HUES64 (cell line): Measurements from ENCODE around the gene BRD1.
A peak's percentile ranks its signal among the peaks of the same experiment; 100 is the strongest.

Experiments used
- H3K27ac ChIP-seq: 2 replicates; pipeline ENCODE4 v1.7.0; 2013; ENCODE audit warnings: low read depth, low read length, inconsistent platforms
- H3K27me3 ChIP-seq: 2 replicates; pipeline ENCODE4 v1.6.1; 2013; ENCODE audit warnings: mild to moderate bottlenecking, low read length; ENCODE audit not compliant: insufficient read depth
- H3K36me3 ChIP-seq: 2 replicates; pipeline ENCODE4 v1.6.1; 2013; ENCODE audit warnings: mild to moderate bottlenecking, low read length; ENCODE audit not compliant: insufficient read depth
- H3K4me1 ChIP-seq: 2 replicates; pipeline ENCODE4 v1.6.1; 2013; ENCODE audit warnings: mild to moderate bottlenecking, low read length, moderate library complexity; ENCODE audit not compliant: insufficient read depth
- H3K4me3 ChIP-seq: 2 replicates; pipeline ENCODE4 v1.5.1; 2013; ENCODE audit warnings: mild to moderate bottlenecking, low read length, moderate library complexity
- H3K9ac ChIP-seq: 2 replicates; pipeline ENCODE4 v1.6.1; 2013; ENCODE audit warnings: mild to moderate bottlenecking, low read depth, low read length
- H3K9me3 ChIP-seq: 2 replicates; pipeline ENCODE4 v1.6.1; 2013; ENCODE audit warnings: low read depth, low read length; ENCODE audit not compliant: insufficient read depth
- WGBS: fragments of 150-250, 120-280 bp; methylation state at CpG from one replicate; pipeline ENCODE4 v1.1.7; 2013; ENCODE audit warnings: missing lambda C conversion rate; 5-methylcytosine and 5-hydroxymethylcytosine counted together

The BRD1 gene

GRCh38 chr22:49838771-49839717, 11.4 kb upstream of the BRD1 start:
- Histone ChIP-seq H3K27ac (no peak overlapping the region), H3K27me3 (peaks cover 6% of the 10 kb centered on the region), H3K4me1 (no peaks in the 10 kb centered on the region; the same call in 1 of the 2 replicates), H3K9ac (no peak overlapping the region), H3K9me3 (no peaks in the 10 kb centered on the region), H3K36me3 (no peaks in the 10 kb centered on the region), H3K4me3 (peak overlapping the region; percentile 5; the same call in 1 of the 2 replicates)
- 65% methylated on average over 28 of the region's 29 CpGs for WGBS

DNA sequence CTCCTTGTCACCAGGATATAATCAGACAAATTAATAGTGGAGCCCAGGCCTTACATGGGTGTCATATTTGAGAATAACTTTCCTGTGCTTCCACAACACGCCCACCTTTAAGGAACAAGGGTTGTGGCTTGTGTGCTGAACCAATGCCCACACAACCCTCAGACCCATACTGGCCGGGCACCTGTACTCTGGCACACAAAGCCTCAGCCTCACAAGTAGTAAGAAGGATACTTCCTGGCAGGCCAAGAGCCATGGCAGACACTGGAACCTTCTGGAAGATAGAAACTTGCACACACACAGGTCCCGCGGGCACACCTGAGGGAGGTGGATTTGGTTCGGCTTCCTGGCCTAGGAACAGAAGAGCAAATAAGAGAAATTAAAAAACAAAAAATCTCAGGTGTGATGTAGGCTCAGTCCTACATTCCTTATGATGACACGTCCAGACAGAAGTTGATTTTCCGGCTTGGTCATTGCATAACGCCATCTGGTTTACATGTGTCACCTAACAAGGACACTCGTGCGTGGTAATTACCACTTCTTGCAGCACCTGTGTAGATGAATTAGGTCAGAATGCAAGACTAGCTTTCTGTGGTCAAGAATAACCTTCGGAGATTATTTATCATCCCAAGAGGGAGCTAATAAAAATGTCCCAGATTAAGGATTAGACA, 5.8 kb upstream of the BRD1 start:
- H3K9me3 ChIP-seq, result peaks cover 16% of the 10 kb centered on the region; the same call in 1 of the 2 replicates
- H3K36me3 ChIP-seq, result no peaks in the 10 kb centered on the region
- 92% methylated on average over 11 of the region's 11 CpGs for WGBS
- H3K27me3 ChIP-seq, result 0 out of 2 replicates have a peak, but pooled peaks cover 2% of the 10 kb centered on the region
- H3K4me3 ChIP-seq, result no peak overlapping the region
- H3K27ac ChIP-seq, result no peak overlapping the region
- H3K4me1 ChIP-seq, result no peaks in the 10 kb centered on the region
- no peak overlapping the region for H3K9ac ChIP-seq

DNA sequence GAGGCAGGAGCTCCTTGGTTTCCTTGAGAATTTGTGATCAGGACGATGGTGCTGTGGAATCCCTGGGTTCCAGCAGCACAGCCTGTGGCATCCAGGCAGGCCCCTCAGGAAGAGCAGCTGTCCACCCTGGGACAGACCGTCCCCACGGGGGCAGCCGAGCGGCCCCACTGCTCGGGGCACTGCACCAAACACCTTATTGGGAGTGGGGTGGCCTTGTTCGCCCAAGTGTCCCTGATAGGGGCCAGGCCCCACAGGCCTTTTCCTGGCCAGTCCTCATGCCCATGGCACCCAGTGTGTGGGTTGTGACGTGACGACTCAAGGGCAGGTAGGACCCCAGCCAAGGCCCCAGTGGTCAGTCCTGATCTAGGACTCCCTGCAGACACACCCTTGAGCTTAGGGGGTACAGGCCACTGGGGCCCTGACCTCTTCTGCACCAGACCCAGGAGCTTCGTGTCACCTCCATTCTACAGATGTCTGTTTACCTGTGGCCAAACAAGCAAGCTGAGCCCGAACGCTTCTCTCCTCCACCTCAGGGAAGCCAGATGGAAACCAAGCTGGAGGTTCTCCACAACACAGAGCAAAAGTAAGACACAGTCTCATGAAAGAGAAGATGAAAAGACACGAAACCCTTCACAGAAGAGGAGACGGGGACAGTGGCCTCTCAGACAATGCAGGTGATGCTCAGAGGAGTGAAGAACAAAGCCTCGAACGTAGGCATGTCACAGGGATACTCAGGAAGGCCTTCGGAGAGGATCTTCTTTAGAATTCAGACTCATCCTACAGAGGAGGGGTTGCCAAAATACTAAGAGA, 1.6 kb upstream of the BRD1 start:
- H3K27ac ChIP-seq, result no peak overlapping the region
- 0 out of 2 replicates have a peak, but pooled peaks cover 2% of the 10 kb centered on the region for H3K27me3 ChIP-seq
- no peak overlapping the region for H3K4me3 ChIP-seq

DNA sequence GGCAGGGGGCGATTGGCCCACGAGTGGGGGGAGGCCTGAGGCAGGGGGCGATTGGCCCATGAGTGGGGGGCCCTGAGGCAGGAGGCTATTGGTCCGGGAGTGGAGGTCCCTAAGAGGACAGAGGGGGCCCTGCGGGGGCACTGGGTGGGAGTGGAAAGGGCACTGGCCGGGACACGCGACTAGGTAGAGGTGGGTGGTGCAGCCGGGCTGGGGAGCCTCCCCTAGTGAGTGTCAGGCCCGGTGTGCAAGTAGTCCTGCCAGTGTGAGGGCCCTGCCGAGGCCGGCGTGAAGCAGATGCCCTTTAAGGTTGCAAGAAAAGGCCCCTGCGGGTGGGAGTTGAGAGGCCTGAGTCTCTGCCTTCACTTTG, 909 bp upstream of the BRD1 start:
- H3K4me3 ChIP-seq, result no peak overlapping the region
- peaks cover 16% of the 10 kb centered on the region; the same call in 1 of the 2 replicates for H3K9me3 ChIP-seq
- 93% methylated on average over 14 of the region's 14 CpGs for WGBS
- H3K4me1 ChIP-seq, result peaks cover 3% of the 10 kb centered on the region; the same call in 1 of the 2 replicates
- 0 out of 2 replicates have a peak, but pooled peaks cover 2% of the 10 kb centered on the region for H3K27me3 ChIP-seq
- no peak overlapping the region for H3K9ac ChIP-seq
- H3K36me3 ChIP-seq, result peaks cover 15% of the 10 kb centered on the region
- H3K27ac ChIP-seq, result no peak overlapping the region

More for the DNA sequence above, 1.6 kb upstream of the BRD1 start:
- WGBS, result 91% methylated on average over 17 of the region's 17 CpGs
- H3K4me1 ChIP-seq, result peaks cover 3% of the 10 kb centered on the region; the same call in 1 of the 2 replicates
- peaks cover 16% of the 10 kb centered on the region; the same call in 1 of the 2 replicates for H3K9me3 ChIP-seq
- H3K36me3 ChIP-seq, result peaks cover 8% of the 10 kb centered on the region
- no peak overlapping the region for H3K9ac ChIP-seq

DNA sequence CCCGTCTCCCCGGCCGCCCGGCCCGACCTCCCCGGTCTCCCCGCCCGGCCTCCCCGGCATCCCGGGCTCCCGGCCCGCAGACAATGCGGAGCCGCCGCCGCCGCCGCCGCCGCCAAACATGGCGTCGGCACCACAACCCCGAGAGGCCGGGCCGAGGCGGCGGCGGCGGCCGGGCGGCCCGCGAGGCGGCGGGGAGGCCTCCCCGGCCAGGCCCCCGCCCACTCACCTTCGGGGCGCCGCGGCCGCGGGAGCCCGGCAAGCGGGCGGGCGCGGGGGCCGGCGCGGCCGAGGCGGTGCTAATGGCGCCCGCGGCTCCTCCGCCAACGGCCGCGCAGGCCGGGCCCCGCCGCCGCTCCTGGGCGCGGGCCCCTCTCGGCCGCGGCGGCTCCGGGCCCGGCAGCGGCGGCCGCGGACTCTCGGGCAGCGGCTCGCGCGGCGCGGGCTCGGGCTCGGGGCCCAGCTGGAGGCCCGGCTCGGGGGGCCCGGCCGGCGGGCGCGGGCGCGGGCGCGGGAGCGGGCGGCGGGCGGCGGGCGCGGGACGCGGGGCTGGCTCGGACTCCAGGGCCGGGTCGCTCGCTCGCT, 311 bp downstream of the BRD1 start:
- no peaks in the 10 kb centered on the region for H3K27me3 ChIP-seq
- H3K4me3 ChIP-seq, result peak overlapping the region; percentile 86
- H3K9ac ChIP-seq, result peak overlapping the region; percentile 84
- peaks cover 27% of the 10 kb centered on the region for H3K36me3 ChIP-seq
- H3K27ac ChIP-seq, result no peak overlapping the region
- peaks cover 3% of the 10 kb centered on the region; the same call in 1 of the 2 replicates for H3K4me1 ChIP-seq
- H3K9me3 ChIP-seq, result peaks cover 16% of the 10 kb centered on the region; the same call in 1 of the 2 replicates
- WGBS, result under 1% methylated on average over 110 of the region's 110 CpGs

- no peaks in the 10 kb centered on the region for H3K27me3 ChIP-seq
- H3K4me3 ChIP-seq, result peak overlapping the region; percentile 86
- H3K4me1 ChIP-seq, result peaks cover 3% of the 10 kb centered on the region; the same call in 1 of the 2 replicates
- H3K27ac ChIP-seq, result no peak overlapping the region
- peaks cover 16% of the 10 kb centered on the region; the same call in 1 of the 2 replicates for H3K9me3 ChIP-seq
- under 1% methylated on average over 86 of the region's 86 CpGs for WGBS
- peak overlapping the region; percentile 84 for H3K9ac ChIP-seq
- peaks cover 33% of the 10 kb centered on the region for H3K36me3 ChIP-seq
These were observed 936 bp downstream of the BRD1 start for GRCh38 chr22:49826603-49827270.

DNA sequence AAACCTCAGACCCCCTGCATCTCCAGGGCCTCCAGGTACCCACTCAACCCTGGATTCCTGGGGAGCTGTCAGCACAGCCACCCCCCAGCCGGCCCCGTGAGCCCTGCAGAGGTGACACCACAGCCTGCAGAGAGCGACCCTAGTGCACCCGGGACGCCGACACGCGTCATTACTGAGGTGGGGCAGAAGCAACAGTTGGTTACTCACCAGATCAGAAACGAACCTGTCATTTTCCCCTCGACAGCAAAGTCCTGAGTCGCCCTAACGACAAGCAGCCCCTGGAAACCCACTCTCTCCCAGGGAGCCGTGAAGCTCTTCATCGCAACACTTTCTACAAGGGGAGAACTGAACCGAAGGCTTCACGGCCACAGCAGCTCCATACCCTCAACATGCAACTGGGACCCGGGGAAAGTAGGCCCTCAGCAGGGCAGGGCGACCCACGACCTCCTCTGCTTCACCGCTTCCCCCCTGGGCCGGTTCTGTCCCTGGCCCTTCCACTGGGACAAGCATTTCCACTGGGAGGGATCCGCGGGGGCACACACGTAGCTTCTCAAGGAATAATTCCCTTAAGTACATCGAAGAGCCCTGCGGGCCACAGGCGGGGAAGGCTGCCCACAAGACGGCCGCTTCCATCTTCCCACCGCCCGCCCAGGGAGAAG, 1.6 kb downstream of the BRD1 start:
- 28% methylated on average over 31 of the region's 31 CpGs for WGBS
- Histone ChIP-seq H3K9ac (peak overlapping the region; percentile 84), H3K27me3 (no peaks in the 10 kb centered on the region), H3K27ac (no peak overlapping the region), H3K36me3 (peaks cover 39% of the 10 kb centered on the region), H3K4me3 (peak overlapping the region; percentile 86), H3K4me1 (peaks cover 3% of the 10 kb centered on the region; the same call in 1 of the 2 replicates), H3K9me3 (peaks cover 14% of the 10 kb centered on the region; the same call in 1 of the 2 replicates)

DNA sequence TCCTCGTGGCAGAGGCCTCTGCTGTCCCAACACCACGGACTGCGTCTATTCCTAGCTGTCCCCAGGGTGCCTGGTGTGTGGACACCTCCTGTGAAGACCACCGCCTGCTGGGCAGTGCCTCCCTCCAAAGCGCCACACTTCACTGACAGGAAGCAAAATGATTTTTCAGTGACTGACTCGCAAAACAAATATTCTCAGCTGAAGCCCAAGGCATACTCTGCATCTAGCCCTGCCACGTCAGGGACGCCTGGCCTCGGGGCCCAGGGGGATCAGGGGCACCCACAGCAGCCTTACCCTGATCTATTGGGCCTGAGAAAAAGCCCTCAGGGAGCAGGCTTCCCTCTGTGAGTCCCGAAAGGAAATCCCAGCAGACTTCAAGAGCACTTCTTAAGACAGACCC, 2.2 kb downstream of the BRD1 start:
- peaks cover 46% of the 10 kb centered on the region for H3K36me3 ChIP-seq

GRCh38 chr22:49824936-49825335, 2.7 kb downstream of the BRD1 start:
- H3K27ac ChIP-seq, result no peak overlapping the region
- H3K27me3 ChIP-seq, result no peaks in the 10 kb centered on the region
- H3K4me1 ChIP-seq, result peaks cover 3% of the 10 kb centered on the region; the same call in 1 of the 2 replicates
- WGBS, result 94% methylated on average over 12 of the region's 12 CpGs
- no peak overlapping the region for H3K9ac ChIP-seq
- H3K4me3 ChIP-seq, result no peak overlapping the region
- peaks cover 51% of the 10 kb centered on the region for H3K36me3 ChIP-seq
- peaks cover 8% of the 10 kb centered on the region; the same call in 1 of the 2 replicates for H3K9me3 ChIP-seq

More for the DNA sequence above, 2.2 kb downstream of the BRD1 start:
- Histone ChIP-seq H3K9ac (no peak overlapping the region), H3K27ac (no peak overlapping the region), H3K4me3 (peak overlapping the region; percentile 86), H3K4me1 (peaks cover 3% of the 10 kb centered on the region; the same call in 1 of the 2 replicates), H3K9me3 (peaks cover 10% of the 10 kb centered on the region; the same call in 1 of the 2 replicates), H3K27me3 (no peaks in the 10 kb centered on the region)
- WGBS, result 86% methylated on average over 10 of the region's 10 CpGs
